ENCODE measurements around the gene BCL11A.

DNA sequence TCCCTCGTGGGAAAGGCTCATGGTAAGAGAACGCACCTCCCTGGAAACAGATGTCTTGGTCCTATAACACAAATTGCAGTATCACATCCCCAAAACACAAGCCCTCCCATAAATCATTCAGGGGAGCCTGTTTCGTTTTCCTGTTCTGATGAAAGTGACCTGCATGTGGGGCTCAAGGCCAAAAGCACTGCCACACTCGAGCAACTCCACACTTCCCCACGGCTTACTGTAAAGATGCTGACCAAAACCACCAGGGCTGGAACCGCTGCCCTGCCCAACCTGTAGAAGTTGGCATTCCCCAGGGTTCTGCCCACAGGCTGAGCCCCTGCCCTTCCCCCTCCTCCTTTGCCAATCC lies 139.7 kb downstream of the BCL11A start:
- TF ChIP-seq CTCF (IDR thresholded peaks at IDR 0.05; ENCODE audit: low read depth, low read length, poor library complexity, severe bottlenecking) = no peak
- no peak for TF ChIP-seq EZH2phosphoT487 (IDR thresholded peaks at IDR 0.05; ENCODE audit: borderline replicate concordance, low read length)

All from DOHH2 (cell line).